GM19455 (cell line): ENCODE results near the gene SCFD2.

ENCODE experiments used
- ATAC-seq: cut with Tn5 transposase; IDR thresholded peaks from one replicate; pipeline ENCODE4 v1.9.1; 2021; ENCODE audit not compliant: unreplicated experiment

Gene SCFD2

GRCh38 chr4:53118676-53119075, 247.2 kb downstream of the SCFD2 start:
- no peak for ATAC-seq

DNA sequence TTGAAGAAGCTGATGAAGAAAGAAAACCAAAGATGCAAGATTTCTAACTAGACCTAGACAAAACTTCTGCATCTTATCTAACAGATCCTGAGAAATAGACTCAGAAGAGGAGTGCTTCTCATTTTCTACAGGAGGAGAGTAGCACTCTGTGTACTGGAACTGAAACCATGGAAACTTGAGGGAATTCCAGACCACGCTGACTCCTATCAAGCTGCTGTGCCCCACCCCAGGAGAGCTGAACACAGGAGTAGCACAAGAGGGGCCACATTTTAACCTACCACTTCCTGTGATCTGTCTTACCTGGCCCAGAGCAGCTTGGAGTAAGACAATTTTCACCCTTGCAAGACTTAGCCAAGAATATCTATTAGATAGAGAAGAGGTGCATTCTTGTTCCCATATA, 248.9 kb downstream of the SCFD2 start:
- ATAC-seq = no peak

GRCh38 chr4:53113431-53114225, 252.2 kb downstream of the SCFD2 start:
- no peak for ATAC-seq

DNA sequence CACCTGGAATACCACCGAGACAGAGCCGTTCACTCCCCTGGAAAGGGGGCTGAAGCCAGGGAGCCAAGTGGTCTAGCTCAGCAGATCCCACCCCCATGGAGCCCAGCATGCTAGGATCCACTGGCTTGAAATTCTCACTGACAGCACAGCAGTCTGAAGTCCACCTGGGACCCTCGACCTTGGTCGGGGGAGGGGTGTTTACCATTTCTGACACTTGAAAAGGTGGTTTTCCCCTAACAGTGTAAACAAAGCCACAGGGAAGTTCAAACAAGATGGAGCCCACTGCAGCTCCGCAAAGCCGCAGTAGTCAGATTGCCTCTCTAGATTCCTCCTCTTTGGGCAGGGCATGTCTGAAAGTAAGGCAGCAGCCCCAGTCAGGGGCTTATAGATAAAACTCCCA, 260.5 kb downstream of the SCFD2 start:
- ATAC-seq = no peak

GRCh38 chr4:53103481-53103880, 262.4 kb downstream of the SCFD2 start:
- no peak for ATAC-seq

GRCh38 chr4:53101191-53101581, 264.7 kb downstream of the SCFD2 start:
- no peak for ATAC-seq

GRCh38 chr4:53100501-53101190, 265.2 kb downstream of the SCFD2 start:
- no peak for ATAC-seq

GRCh38 chr4:53098681-53099121, 267.2 kb downstream of the SCFD2 start:
- ATAC-seq = no peak

DNA sequence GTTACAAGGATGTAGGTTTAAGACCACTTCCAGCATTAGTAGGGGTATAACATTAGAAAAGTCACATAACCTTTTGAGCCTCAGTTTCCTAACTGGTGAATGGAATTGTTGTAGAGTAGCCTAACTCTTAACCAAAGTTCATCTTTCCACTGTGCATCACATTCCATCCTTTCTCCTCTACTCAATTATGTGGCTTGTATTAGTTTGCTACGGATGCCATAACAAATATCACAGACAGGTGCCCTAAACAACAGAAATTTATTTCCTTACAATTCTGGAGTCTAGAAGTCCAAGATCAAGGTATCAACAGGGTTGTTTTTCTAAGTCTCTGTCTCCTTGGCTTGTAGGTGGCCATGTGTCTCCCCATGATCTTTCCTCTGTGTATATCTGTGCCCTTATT, 271.8 kb downstream of the SCFD2 start:
- ATAC-seq = no peak

GRCh38 chr4:53089936-53090729, 275.7 kb downstream of the SCFD2 start:
- ATAC-seq = no peak

- ATAC-seq = no peak
Measured at GRCh38 chr4:53088152-53088551, 277.7 kb downstream of the SCFD2 start.

- ATAC-seq = no peak
Measured at GRCh38 chr4:53076374-53076958, 289.4 kb downstream of the SCFD2 start.

DNA sequence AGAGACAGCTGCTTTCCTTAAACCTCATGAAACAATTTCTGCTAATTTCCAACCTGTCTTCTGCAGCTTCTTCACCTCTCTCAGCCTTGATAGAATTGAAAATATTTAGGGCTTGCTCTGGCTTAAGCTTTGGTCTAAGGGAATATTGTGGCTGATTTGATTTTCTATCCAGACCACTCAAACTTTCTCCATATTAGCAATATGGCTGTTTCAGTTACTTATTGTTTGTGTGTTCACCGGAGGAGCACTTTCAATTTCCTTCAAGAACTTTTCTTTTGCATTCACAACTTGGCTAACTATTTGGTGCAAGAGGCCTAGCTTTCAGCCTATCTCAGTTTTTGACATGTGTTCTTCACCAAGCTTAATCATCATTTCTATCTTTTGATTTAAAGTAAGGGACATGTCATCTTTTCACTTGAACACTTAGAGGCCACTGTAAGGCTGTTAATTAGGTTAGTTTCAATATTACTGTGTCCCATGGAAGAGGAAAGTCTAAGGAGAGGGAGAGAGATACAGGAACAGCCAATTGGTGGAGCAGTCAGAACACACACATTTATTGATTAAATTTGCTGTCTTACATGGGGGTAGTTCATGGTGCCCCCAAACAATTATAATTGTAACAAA, 290.6 kb downstream of the SCFD2 start:
- ATAC-seq = no peak

GRCh38 chr4:53068755-53069330, 297.0 kb downstream of the SCFD2 start:
- ATAC-seq = no peak

DNA sequence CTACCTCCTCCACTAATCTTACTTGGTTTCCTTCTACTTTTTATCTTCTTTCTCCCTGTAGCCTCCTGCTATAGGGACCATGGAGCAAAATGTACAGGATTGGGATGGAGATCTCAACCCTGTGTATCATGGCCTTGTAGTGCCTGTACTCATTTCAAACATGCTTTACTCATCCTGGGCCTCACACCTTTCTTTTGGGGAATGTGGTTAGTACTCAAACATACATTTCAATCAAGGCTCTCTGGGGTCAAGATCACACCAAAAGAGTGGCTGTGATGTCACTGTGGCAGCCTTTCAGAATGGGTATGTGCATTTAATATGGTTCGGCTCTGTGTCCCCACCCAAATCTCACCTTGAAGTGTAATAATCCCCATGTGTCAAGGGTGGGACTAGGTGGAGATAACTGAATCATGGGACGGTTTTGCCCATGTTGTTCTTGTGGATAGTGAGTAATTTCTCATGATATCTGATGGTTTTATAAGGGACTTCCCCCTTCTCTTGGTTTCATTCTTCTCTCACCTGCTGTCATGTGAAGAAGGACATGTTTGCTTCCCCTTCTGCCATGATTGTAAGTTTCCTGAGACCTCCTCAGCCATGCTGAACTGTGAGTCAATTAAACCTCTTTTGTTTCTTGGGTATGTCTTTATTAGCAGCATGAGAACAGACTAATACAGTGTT, 298.6 kb downstream of the SCFD2 start:
- no peak for ATAC-seq

- no peak for ATAC-seq
Measured at GRCh38 chr4:53066155-53066554, 299.7 kb downstream of the SCFD2 start.

GRCh38 chr4:53064609-53065008, 301.3 kb downstream of the SCFD2 start:
- ATAC-seq = no peak

GRCh38 chr4:53061091-53061850, 304.6 kb downstream of the SCFD2 start:
- no peak for ATAC-seq

- peak; percentile 61 for ATAC-seq
Measured at GRCh38 chr4:53060278-53060677, 305.6 kb downstream of the SCFD2 start.
